Ramos (cell line): Measurements from ENCODE around the gene DNAJC17.

Experiments
- in situ Hi-C: fragments of 300-500 bp; cut with MboI; formaldehyde crosslinking; loops from one replicate; pipeline ENCODE4 v1.14.3; 2022; ENCODE audit warnings: low sequenced_read_pairs; ENCODE audit not compliant: unreplicated experiment

Gene DNAJC17

DNA sequence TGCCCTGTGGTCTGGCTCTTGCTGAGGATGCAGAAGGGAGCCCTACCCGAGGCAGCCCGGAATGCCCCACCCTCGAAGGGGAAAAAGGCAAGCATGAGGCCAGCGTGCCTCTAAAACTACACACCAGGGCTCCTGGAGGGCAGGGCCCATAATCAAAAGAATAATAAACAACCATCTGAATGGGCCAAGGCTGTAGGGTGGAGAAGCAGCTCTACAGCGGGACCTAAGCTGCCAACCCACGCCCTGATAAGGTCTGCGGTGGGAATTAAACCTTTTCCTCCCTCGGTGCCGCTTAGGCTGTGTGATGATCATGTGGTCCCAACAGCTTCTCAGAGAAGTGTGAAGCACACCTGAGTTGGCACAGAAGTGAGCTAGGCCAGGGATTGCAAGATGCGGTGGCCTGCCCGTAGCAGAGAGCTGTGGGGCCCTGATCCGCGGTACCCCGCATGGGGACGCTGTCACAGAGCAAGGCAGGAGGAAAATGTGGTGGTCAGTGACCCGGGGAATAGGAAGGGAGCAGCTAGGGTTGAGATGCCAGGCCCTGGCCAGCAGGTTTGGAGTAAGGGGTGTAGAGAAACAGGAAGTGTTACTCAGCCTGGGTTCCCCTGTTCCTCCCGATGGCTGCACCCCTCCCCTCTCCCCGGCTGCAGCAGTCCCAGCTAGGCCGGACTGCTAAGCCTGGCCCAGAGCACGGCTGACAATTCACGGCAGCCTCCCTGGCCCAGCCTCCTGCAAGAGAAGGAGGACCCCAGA lies 38.6 kb downstream of the DNAJC17 start:
- in situ Hi-C loops = no loop called here

DNA sequence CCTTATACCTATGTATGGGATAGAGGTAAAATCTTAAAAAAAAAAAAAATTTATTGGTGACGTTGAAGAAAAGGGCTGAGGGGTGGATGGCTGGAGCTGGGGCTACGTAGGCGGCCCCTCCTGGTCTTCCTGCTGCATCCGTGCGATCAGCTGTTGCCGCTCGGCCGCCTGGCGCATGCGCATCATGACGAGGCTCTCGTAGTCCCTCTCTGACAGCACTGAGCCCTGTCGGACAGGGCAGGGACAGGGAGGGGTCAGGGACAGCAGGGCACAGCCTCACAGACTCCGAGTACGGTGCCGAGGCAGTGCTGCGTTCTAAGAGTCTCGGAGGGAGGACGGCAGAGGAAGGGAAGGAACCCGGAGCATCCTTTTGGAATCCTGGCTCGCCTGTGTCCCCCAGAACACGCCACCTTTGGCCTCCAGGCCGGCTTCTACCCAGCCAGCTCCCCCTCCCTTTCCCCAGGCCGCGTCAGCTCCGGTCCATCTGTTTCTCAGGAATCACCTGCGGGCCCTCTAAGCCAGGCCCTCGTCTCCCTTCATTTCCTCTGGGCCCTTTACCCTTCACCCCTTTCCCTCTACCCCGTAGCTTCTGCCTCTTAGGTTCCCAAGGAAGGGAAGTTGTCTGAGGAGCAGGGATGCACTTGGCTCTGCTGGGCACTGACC lies 39.3 kb downstream of the DNAJC17 start:
- in situ Hi-C loops = no loop called here

DNA sequence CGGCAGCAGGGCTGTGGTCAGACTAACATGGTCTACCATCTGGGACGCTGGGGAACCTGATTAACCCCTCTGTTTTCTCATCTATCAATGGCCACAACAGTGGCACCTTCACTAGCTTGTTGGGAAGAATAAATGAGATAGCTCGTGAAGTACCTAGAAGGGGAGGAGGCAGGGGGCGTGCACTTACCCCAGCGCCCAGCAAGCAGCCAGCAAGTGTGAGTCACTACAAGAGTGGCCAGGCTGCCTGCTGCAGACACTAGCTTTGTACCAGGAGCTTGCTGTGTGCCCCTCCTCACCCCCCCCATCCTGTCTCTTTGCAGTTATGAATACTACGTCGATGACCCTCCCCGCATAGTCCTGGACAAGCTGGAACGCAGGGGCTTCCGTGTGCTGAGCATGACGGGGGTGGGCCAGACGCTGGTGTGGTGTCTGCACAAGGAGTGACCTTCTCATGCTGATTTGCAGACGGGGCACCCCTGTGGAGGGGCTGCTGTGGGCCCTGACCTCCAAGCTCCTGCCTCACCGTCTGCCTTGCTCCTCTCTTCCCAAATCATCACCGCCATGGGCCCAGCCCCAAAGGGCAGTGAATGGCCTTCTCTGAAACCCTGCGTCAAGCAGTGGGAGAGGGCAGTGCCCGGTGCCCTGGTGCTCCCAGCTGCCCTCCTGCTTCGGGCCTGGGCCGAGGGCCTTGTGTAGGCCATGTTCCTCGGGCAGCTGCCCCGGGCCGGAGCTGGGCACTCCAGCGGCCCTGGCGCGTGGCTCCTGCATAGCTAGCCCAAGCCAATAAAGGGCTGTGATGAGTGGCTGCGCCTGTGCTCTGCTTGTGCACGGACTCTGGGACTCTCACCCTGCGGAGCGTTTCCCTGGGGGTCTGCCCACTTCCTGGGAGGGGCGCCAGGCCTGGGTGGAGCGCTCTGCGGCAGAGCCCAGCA lies 40.1 kb downstream of the DNAJC17 start:
- in situ Hi-C loops = no loop called here

DNA sequence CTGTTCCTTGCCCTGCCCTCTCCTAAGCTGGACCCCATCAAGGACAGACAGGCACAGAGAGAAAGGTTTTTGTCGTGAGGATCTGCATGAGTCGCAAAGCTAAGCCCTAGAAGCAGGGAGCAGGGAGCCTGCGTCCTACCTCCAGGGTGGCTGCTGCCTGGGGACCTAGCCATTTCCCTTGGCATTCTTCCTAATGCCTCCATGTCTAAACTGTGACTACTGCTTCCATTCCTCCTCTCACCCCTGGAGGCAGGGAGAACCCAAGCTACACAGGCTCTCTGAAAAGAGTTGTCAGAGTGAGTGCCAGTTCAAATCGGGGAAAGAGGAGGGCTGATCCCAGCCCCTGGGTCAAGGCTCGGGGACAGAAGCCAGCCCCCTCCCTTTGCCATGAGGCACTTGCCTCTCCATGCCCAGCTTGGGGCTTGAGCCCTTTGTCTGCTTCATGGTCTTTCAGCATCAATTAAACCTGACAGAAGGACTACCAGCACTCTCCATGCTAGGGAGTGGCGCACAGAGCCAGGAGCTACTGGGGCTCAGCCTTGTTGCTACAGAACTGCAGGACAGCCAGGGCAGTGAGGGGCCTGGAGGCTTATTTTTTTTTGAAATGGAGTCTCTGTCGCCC lies 41.0 kb downstream of the DNAJC17 start:
- in situ Hi-C loops = no loop called here

DNA sequence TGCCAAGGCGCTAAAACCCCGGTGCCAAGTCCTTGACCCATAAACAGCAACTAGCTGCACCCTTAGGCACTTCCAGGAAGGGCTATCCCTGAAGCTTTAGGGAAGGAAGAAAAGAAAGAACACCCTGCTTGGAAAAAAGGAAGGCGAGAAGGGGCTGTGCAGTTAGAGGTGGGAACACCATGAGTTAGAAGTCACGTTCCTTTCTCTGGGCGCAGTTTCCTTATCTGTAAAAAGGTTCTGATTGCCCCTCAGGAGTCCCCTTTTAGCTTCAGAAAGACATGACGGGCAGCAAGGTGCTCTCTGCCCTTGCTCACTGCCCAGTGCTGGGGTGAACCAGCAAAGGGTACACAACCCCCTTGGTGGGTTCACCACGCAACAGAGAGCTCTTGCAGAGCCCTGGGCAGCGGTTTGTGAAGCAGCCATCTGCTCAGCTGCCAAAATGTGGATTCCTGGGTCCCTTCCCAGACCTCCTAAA lies 42.6 kb downstream of the DNAJC17 start:
- in situ Hi-C loops = no loop called here

DNA sequence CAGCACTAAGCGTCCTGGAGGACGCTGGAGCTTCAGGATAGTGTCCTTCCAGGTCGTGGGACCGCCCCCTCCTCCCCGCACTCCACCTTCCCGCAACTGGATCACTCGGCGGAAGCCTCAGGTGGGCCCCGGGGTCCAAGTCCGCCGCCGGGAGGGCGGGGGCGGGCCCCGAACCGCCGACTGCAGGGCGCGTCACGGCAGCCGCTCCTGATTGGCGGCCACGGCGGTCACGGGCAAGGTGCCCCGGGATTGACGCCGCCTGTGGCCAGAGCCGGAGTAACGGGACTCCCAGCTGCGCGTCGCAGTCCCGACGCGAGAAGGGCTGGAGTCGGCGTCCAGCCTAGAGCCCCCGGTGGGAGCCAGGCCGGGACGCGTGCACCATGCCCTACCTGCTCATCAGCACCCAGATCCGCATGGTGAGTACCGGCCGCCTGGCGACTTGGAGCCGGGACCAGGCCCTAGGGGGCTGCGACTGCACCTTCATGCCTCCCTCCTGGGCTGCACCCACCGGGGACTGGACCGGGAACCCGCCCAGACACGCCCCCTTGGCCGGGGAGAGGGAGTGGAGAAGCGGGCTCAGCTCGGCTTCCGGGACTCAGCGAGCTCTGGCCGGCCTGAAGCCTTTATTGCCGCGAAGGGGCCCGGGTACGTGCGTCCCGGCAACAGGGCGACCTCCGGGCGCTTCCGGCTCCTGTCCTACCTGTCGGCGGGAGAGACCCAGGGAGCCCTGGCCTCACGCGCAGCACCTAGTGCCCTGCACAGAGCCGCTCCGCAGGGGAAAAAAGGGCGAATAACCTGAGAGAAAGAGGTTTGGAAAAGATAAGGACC lies 43.3 kb downstream of the DNAJC17 start, which contains the start of gene GCHFR:
Gene GCHFR, plus strand, starts transcription at position 268 of the 828 bp plus-strand sequence. Its CDS starts 113 bp downstream, at position 381.
- in situ Hi-C loops = no loop called here

DNA sequence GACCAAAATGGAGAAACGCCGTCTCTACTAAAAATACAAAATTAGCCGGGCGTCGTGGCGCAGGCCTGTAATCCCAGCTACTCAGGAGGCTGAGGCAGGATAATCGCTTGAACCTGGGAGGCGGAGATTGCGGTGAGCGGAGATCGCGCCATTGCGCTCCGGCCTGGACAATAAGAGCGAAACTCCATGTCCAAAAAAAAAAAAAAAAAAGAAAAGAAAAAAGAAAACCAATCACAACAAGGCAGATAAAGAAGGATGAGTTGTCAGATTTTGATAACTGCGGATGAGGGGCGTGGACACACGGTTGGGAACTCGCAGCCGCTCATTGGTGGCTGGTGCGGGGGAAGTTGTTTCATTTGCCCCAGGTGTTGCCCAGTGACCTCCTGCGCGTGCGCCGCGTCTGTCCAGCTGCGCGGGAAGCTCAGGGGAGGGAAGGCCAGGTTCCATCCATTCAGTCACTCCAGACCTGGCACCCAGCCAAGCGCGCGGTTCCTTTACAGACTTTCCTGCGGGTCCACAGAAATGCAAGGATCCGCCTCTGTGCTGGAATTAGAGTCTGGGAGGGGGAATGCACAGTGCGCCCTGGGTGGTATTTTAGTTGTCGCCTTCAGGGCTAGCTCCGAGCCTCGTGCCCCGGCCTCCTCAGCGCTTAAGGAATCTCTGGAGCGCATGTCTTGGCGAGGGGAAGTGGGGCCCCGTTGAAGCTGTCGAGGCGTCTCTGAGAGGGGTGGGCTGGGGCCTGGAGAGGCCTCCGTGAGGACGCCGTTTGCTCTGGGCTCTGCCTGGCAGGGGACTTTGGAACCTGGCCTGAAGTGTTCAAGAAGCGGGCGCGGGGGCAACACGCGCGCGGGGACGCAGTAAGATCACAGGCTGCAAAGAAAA lies 44.1 kb downstream of the DNAJC17 start:
- in situ Hi-C loops = no loop called here

DNA sequence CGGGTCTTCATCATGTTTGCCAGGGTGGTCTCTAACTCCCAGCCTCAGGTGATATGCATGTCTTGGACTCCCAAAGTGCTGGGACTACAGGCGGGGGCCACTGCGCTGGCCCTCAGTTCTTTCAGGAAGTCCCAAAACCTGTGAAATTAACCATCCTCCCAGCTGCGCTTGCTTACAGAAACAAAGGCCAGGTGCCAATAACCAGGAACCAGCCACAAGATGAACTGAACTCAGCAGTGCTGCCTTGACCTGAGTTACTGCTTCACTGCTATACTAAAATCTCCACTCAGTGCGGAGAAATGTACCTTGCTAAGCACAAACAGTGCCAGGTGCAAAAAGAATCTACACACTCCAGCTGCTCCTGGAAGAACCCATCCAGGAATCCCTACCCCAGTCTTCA lies 47.3 kb downstream of the DNAJC17 start:
- in situ Hi-C loops = no loop called here

DNA sequence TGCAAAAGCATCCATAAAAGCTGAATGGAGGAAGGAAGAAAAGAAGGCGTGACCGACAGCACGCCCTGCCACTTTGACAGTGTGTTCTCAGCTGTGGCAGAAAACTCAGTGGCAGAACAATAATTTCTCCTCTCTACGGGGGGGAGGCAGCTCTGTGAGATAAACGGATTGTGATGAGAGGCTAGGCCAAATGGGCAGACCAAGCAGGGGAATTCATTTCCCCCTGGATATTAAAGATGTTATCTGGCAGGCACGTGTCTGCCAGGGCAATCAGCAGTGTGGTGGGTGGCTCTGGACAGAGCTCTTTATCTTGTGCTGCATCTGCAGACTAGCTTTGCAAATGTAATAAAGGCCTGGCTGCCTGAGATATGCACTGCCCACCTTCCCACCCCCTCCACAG lies 50.3 kb downstream of the DNAJC17 start:
- in situ Hi-C loops = no loop called here

DNA sequence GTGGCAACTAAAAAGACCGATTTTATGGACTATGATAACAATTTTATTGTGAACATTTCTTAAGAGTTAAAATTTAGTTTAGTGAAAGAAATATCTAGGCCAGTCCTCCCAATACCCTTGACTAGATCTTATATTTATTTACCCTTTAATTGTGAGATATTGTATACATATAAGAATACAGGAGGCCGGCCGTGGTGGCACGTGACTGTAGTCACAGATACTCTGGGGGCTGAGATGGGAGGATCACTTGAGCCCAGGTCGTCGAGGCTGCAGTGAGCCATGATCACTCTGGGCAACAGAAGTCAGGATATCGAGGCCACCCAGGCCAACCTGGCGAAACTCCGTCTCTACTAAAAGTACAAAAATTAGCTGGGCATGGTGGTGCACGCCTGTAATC lies 51.5 kb downstream of the DNAJC17 start:
- in situ Hi-C loops = no loop called here

DNA sequence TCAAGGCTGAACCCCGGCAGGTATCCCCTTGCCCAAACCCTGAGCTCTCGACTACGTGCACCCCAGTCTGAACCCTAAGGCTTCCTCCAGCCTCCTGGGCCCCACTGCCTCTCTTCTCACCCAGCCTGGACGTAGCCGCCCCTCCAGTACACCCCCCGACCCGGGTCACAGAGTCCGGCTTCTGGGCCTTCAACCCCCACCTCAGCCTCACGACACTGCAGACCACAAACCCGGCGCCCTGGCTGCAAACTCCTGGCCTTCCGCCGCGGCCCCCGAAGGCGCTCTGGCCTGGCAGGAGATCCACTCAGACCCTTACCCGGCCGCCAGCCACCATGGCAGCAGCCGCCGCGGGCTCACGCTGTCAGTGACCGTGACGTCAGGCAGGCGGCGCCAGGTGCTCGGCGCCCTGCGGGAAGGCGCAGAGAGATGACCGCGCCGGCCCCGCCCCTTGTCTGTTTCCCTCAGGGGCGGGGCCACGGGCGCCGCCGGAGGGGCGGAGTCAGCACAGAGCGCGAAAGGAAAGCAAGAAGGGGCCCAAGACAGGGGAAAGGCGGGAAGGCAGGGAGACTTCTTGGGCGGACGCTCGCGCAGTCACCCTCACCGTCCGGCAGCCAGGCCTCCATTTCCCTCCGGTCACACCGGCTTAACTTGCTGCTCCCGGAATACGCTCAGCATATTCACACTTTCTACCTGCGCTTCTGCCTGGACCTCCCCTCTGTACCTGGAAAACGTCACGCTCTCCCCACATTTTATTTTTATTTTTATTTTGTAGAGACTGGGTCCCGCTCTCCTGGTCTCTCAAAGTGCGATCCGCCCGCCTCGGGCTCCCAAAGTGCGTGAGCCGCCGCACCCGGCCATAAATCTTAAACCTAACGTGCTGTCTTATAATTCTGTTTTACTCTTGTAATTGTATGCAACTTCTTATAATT lies 52.1 kb downstream of the DNAJC17 start, which contains the start of gene RMDN3:
Gene RMDN3, minus strand, starts transcription at position 372 of the 929 bp plus-strand sequence. CDS start 471 bp downstream, outside the sequence.
- in situ Hi-C loops = no loop called here

DNA sequence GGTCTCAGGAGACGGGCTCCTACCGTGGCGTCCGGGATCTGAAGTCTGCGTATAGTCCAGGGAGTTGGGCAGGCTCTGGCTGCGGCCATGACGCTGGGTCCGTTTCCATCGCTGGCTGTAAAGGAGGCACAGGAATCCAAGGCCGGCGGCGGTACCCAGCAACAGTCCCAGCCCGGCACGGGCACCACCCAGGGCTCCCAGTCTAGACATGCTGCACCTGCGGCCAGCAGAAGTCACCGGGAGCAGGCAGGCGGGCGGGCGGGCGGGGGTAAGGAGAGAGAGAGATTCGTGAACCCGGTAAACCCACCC lies 52.7 kb downstream of the DNAJC17 start:
- in situ Hi-C loops = no loop called here

DNA sequence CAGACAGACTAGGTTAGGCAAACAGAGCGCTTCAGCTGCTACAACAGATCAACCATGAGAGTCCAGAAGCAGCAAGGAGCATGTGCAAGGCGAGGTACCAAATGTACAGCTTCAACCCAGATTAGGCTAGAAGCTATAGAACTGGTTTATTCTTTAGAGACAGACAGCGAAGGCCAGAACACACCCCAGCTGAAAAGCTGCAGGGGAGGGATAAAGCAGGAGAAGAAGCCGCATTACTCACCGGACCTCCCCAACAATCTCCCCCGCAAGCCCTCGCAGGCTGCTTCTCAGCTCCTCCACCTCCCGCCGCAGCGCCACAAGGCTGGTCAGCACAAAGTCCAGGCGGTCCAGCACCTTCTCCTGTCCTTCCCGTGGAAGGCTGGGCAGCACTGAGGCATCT lies 55.5 kb downstream of the DNAJC17 start:
- in situ Hi-C loops = no loop called here

DNA sequence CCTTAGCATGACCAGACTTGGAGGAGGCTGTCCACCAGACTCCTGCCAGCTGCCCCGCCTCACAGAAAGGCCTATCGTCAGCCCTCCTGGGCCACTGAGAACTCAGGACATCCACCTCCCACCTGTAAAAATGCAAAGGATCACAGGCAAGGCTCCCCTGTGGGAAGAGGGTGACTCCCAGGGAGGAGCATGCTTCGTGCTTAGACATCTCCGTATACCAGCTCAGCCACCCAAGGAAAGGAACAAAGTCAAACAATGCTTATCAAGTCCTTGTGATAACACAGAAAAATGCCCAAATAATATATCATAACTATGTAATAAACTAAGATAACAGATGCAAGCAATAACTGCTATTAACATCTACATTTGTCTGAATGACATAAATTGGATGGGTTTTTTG lies 56.4 kb downstream of the DNAJC17 start:
- in situ Hi-C loops = no loop called here

DNA sequence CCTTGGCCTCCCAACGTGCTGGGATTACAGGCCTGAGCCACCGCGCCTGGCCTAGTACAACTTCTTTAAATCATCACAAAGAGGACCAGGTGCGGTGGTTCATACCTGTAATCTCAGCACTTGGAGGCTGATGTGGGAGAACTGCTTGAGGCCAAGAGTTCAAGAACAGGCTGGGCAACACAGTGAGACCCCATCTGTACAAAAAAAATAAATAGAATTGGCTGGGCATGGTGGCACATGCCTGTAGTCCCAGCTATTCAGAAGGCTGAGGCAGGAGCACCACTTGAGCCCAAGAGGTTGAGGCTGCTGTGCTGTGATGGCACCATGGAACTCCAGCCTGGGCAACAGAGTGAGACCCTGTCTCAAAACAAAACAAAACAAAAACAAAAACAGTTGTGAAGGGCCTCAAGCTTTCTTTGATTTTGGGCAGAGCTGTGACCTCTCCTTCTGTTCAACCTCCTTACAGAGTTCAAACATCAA lies 58.1 kb downstream of the DNAJC17 start:
- in situ Hi-C loops = no loop called here

DNA sequence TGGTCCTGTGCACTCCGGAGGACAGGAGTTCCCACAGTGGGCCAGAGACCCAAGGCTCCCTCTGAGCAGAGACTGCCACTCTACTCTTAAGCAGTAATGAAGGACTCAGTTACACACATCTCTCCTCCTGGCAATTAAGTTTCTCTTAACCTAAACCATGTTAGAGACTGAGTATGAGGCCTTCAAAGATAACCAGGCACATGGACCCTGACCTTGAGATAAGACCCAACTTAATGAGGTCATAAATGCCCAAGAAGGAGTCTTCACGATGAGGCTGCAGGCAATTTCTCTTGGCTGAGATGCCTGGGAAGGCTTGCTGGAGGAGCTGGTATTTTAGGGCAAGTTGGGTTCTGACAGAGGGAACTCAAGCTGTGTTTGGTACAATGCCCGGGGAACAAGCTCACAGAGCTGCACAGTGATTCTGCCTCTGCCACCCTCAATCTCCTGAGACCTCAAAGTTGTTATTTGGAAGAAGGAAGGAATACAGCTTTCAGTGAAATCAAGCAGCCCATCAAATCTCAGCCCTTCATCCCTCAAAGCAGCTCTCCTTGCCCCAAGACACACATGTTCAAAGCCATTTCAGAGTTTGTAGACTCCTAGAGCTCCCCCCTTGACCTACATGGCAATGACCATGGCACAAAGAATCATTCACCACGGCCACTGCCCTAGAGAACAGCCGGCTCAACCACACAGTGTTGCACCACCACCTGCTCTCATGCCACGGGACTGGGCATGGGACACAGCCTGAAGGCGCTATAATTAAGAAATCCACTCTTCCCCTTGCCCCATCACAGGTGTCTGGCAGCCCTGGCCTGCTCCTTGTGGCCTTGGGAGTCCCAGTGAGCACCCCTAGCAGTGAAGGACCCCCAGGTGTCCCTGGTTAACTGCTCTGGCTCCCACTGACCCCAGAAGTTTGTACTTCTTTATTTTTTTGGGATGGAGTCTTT lies 59.3 kb downstream of the DNAJC17 start:
- in situ Hi-C loops = no loop called here
